GM19238 (cell line): Measurements from ENCODE around the gene CDC42BPA.
"Not testable (repeated sequence)": the region's sequence is repeated elsewhere in the genome, so short reads cannot be mapped to it uniquely, and the experiment has no call there.

ENCODE experiments used
- DNase-seq: peaks from one replicate; pipeline ENCODE4 v3.0.0; 2011; ENCODE audit warnings: low spot score; ENCODE audit not compliant: insufficient read length

CDC42BPA gene

GRCh38 chr1:227134686-227135314 lies 183.5 kb downstream of the CDC42BPA start:
- DNase-seq = no peak

DNA sequence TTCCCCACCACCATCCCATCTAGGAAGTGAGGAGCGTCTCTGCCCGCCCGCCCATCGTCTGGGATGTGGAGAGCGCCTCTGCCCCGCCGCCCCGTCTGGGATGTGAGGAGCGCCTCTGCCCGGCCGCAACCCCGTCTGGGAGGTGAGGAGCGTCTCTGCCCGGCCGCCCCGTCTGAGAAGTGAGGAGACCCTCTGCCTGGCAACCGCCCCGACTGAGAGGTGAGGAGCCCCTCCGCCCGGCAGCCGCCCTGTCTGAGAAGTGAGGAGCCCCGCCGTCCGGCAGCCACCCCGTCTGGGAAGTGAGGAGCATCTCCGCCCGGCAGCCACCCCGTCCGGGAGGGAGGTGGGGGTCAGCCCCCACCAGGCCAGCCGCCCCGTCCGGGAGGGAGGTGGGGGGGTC lies 185.6 kb downstream of the CDC42BPA start:
- not testable (repeated sequence) for DNase-seq

- DNase-seq = no peak
Measured at GRCh38 chr1:227131193-227131592, 187.1 kb downstream of the CDC42BPA start.

GRCh38 chr1:227127891-227128290 lies 190.4 kb downstream of the CDC42BPA start:
- DNase-seq = no peak

- DNase-seq = no peak
Measured at GRCh38 chr1:227125929-227126545, 192.3 kb downstream of the CDC42BPA start.

- no peak for DNase-seq
Measured at GRCh38 chr1:227124473-227124872, 193.8 kb downstream of the CDC42BPA start.

DNA sequence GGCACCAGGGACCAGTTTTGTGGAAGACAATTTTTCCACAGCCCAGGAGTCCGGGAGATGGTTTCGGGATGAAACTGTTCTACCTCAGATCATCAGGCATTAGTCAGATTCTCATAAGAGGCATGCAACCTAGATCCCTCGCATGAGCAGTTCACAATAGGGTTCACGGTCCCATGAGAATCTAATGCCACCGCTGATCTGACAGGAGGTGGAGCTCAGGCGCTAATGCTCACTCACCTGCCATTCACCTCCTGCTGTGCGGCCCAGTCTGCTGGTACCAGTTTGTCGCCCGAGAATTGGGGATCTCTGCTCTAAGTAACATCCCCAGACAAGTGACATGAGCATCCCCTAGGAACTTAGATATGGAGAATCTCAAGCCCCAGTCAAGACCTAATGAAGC lies 197.5 kb downstream of the CDC42BPA start:
- no peak for DNase-seq

- no peak for DNase-seq
Measured at GRCh38 chr1:227112538-227112937, 205.8 kb downstream of the CDC42BPA start.

DNA sequence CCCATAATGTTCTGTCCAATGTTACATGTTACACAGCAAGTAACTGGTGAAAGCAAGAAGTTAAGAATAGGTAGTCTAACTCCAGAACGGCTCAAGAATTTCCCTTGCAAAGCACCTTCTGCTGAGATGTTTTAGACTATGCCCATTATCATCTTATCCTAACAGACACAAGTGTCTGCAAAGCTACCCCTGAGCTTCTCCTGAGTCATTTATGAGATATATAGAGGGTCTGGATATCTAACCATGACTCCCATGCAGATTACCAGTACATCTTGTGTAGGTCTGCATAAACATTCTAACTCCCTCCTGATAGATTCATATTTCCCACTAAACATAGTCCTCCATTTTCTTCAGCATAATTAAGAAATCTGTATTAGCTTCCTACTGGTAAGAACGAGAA lies 206.5 kb downstream of the CDC42BPA start:
- DNase-seq = no peak

- not testable (repeated sequence) for DNase-seq
Measured at GRCh38 chr1:227105291-227105690, 213.0 kb downstream of the CDC42BPA start.

DNA sequence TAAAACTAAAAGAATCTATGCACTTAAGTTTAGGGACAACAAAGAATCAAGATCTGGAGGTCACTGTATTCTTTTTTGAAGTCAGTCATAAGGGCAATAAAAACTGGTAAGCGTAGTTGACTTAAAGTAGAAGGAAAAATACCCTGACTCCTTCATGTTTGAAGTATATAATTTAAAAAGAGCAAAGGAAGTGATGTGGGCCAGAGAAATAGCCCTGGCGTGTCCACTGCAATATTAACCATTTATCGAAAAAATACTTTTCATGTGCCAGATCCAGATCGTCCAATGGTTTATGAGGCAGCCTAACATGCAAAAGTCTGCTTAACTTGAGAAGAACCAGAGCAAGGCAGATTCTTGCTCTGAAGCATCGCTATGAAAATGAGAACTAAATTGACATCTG lies 216.2 kb downstream of the CDC42BPA start:
- no peak for DNase-seq

DNA sequence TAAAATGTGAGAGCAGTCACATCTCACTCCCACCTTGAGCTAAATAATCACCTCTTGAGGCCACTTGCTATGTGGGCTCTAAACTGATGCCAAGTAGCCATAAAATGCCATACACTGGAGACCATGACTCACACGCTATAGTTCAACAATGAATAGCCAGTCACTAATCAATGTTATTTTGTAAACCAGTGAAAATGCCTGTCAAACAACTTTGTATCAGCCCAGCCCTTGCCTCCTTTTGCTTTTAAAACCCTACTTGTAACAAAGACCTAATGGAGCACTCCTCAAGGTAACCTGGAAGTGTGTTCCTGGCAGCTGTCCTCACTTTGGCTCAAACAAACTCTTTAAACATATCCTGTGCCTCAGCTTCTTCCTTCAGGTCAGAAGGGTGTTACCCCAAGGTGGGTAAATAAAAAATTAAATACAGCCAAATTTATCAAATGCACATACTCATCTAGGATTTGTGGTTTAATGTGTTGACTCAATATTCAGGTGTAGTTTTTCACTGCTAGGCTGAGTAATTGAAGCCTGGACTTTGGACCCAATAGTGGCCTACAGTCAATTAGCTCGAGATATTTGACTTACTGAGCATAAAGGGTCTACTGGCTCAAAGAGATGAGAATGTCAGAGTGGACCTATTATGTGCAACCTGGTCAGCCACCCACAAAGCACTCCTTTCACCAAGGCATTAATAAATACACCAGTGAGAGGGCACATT lies 223.9 kb downstream of the CDC42BPA start:
- DNase-seq = no peak

- no peak for DNase-seq
Measured at GRCh38 chr1:227093309-227093708, 225.0 kb downstream of the CDC42BPA start.

- no peak for DNase-seq
Measured at GRCh38 chr1:227092069-227092468, 226.2 kb downstream of the CDC42BPA start.

DNA sequence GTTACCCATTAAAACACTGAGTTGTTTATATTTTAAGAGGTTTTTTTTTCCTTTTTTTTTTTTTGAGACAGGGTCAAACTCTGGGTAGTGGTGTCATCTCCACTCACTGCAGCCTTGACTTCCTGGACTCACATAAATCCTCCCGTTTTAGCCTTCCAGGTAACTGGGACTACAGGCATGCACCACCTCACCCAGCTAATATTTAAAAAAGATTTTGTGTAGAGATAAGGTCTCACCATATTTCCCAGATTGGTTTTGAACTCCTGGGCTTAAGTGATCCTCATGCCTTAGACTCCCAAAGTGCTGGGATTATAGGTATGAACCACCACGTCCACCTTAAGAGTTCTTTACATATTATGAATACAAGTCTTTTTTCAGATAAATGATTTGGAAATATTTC lies 231.7 kb downstream of the CDC42BPA start:
- DNase-seq = no peak

DNA sequence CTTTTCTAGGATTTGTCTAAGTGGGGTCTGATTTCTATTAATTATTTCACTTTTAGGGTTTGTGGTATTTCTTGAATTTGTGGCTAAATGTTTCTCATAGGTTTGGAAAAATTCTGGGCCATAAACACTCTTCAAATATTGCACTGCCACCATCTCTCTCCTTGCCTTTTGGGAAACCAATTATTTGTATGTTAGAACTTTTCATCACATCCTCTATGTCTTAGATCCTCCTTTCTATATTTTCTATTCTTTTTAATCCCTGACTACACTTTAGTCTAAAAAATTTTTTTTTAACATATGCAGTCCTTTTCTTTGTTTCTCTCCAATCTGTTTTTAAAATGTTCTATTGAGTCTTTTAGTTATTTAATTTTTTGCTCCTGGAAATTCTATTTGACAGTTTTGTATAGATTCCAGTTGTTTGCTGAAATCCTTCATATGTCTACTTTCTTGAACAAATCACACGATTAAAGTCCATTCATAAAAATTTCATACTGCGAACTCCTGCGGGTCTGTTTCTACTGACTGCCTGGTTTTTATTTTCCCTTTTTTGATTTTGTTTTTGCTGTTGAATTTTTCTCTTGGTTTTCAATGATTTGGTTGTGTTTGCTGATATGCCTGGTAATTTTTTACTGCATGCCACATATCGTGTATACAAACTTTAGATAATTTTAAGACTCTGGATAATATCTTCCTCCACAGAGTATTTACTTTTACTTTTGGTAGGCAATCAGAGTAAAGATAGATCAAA lies 235.1 kb downstream of the CDC42BPA start:
- no peak for DNase-seq

GRCh38 chr1:227077783-227078182 lies 240.5 kb downstream of the CDC42BPA start:
- no peak for DNase-seq

GRCh38 chr1:227073786-227074185 lies 244.5 kb downstream of the CDC42BPA start:
- no peak for DNase-seq

DNA sequence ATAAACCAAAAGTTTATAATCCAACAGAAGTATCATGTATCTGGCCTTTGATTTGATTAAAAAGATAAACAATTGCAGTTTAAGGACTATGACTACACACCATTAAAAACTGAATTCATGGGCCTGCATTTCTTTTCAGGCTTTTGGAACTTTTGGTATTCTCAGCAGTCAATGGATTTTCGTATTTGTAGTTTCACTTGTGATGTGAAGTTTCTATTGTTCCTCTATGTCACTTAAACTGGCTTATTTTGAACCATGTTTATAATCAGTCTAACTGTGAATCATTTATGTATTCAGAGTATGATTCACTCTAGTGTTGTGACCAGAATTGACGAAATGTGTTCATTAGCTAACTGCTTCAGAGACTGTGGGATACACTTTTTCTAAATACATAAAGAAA lies 245.3 kb downstream of the CDC42BPA start:
- DNase-seq = no peak

DNA sequence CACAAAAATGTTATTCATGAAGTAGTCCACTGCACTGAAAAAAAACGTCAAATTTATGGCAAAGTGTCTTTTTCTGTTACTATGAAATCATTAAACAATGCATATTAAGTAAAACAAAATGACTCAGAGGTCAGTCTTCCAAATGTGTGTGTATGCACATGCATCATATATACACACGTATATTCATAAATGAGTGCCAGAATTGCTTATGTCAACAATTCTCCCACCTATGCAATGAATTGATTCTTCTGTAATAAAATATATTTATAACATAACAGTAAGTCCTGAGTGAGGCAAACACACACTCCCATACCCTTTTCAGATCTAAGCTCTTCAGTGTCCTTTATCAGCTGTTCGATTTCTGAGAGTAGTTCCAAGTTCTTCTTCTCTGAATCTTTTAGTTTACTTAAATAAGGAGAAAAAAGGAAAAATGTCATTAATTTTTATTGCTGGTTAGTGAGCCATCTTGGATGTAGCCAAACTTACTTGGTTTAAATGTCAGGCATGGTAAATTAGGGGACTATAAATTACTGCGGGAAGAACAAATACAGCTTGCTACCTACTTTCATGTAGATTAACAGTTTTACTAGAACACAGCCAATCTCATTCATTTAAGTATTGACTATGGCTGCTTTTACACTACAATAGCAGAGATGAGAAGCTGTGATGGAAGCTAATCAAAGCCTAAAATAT lies 246.3 kb downstream of the CDC42BPA start:
- DNase-seq = no peak

GRCh38 chr1:227070638-227071285 lies 247.5 kb downstream of the CDC42BPA start:
- DNase-seq = no peak
